ENCODE measurements around the gene FMO3.

DNA sequence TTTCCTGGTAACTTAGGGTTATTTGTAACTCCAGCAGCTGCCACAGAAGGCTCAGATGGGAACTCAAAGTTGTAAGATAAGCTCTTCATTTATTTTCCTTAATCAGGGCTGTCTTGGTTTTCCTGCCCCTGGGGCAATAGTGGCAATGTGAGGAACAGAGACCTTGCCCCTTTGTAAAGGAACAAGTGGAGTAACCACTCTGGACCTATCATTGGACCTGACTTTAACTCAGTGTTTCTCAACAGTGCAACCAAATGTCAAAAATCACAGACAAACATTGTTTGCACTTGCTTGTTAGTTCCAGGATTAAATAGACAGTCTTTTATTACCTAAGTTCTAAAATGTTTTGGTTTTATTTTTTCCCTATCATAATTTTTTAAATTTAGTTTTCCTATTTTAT is 2.8 kb upstream of the FMO3 start:
- TF ChIP-seq, protein P1, sequence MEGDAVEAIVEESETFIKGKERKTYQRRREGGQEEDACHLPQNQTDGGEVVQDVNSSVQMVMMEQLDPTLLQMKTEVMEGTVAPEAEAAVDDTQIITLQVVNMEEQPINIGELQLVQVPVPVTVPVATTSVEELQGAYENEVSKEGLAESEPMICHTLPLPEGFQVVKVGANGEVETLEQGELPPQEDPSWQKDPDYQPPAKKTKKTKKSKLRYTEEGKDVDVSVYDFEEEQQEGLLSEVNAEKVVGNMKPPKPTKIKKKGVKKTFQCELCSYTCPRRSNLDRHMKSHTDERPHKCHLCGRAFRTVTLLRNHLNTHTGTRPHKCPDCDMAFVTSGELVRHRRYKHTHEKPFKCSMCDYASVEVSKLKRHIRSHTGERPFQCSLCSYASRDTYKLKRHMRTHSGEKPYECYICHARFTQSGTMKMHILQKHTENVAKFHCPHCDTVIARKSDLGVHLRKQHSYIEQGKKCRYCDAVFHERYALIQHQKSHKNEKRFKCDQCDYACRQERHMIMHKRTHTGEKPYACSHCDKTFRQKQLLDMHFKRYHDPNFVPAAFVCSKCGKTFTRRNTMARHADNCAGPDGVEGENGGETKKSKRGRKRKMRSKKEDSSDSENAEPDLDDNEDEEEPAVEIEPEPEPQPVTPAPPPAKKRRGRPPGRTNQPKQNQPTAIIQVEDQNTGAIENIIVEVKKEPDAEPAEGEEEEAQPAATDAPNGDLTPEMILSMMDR (IDR thresholded peaks at IDR 0.05) = no peak
- no peak for TF ChIP-seq POLR2AphosphoS5 (IDR thresholded peaks at IDR 0.05)
- TF ChIP-seq POLR2A (IDR thresholded peaks at IDR 0.05) = no peak
- TF ChIP-seq EP300 (IDR thresholded peaks at IDR 0.05) = no peak
